DLD1 (cell line): ENCODE data around the gene XPR1.

Experiments used
- in situ Hi-C: cut with HindIII; loops from 2 replicates; pipeline ENCODE4 v1.10.0; 2017; ENCODE audit warnings: low sequenced_read_pairs

The XPR1 gene

GRCh38 chr1:180614730-180615129, 17.1 kb upstream of the XPR1 start:
- in situ Hi-C loops, result no loop called here

GRCh38 chr1:180615493-180616290, 16.1 kb upstream of the XPR1 start:
- in situ Hi-C loops, result no loop called here

- in situ Hi-C loops, result no loop called here
Observed at GRCh38 chr1:180616439-180616838, 15.4 kb upstream of the XPR1 start.

GRCh38 chr1:180617774-180618395, 13.9 kb upstream of the XPR1 start:
- in situ Hi-C loops, result no loop called here

GRCh38 chr1:180620581-180620980, 11.2 kb upstream of the XPR1 start:
- in situ Hi-C loops, result no loop called here

- in situ Hi-C loops, result no loop called here
Observed at GRCh38 chr1:180622658-180623508, 8.9 kb upstream of the XPR1 start.

GRCh38 chr1:180623579-180624347, 8.1 kb upstream of the XPR1 start:
- in situ Hi-C loops, result no loop called here

- in situ Hi-C loops, result no loop called here
Observed at GRCh38 chr1:180626711-180627110, 5.1 kb upstream of the XPR1 start.

- in situ Hi-C loops, result no loop called here
Observed at GRCh38 chr1:180627411-180627810, 4.4 kb upstream of the XPR1 start.

- in situ Hi-C loops, result no loop called here
Observed at GRCh38 chr1:180628646-180629045, 3.2 kb upstream of the XPR1 start.

GRCh38 chr1:180630408-180631193, 1.2 kb upstream of the XPR1 start:
- in situ Hi-C loops, result no loop called here

- in situ Hi-C loops, result no loop called here
Observed at GRCh38 chr1:180631194-180631765, 542 bp upstream of the XPR1 start.

- in situ Hi-C loops, result no loop called here
Observed at GRCh38 chr1:180632326-180633056, 669 bp downstream of the XPR1 start.

GRCh38 chr1:180633057-180634056, 1.5 kb downstream of the XPR1 start:
- in situ Hi-C loops, result no loop called here

- in situ Hi-C loops, result no loop called here
Observed at GRCh38 chr1:180636138-180636537, 4.3 kb downstream of the XPR1 start.

GRCh38 chr1:180639871-180640270, 8.0 kb downstream of the XPR1 start:
- in situ Hi-C loops, result no loop called here

GRCh38 chr1:180640531-180640949, 8.7 kb downstream of the XPR1 start:
- in situ Hi-C loops, result no loop called here

- in situ Hi-C loops, result no loop called here
Observed at GRCh38 chr1:180641662-180642061, 9.8 kb downstream of the XPR1 start.
